ENCODE measurements around the gene POLN.

The POLN gene

DNA sequence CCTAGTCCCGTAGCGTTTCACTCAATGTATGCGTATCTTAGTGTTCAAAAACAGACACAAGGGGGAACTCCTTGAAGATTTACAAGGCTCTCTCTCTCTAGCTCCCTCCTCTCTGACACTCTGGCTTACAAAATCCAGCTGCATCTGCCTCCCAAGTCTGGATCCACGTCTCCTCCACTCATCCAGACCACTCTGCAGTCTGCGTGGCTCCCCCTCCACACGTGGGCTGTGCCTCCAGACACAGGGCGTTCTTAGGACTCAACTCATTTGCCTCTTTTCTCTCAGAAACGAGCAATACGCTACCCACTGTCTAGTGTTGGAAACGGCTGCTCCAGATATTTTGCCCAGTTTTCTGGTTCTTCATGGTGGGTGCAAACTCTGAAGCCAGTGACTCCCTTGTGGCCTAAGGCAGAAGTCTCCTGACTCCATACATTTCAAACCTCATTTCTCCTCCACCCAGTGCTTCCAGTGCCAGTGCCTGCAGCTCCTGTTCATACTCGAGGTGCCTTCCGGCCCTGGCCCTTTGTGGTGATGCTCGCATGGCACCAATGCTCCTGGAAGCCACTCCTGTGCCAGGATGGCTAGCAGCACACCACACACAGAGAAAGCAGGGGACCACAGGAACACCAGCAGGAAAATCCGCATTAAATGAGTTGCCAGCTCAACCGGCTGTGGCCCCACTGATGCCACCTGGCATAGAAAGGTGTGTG lies 158.7 kb downstream of the POLN start:
- DNase-seq (ENCODE audit: low read depth, low spot score) = no peak

DNA sequence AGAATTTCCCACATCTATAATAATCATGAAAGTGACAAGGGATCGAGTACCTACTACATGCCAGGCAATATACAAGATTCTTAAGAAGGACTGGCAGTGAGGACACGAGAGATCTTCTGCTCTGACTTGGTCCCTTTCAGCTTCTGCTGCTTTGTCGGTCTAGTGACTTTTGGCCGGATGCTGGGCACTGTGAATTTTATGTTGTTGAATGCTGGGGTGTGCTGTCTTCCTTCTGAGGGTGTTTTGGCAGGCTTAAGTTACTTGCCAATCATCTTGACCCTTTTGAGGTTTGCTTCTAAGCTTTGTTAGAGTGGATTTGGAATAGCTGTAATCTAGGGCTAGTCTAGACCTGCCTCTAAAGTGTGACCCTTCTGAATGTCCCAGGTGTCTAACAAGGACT lies 159.3 kb downstream of the POLN start:
- DNase-seq (ENCODE audit: low read depth, low spot score) = no peak

DNA sequence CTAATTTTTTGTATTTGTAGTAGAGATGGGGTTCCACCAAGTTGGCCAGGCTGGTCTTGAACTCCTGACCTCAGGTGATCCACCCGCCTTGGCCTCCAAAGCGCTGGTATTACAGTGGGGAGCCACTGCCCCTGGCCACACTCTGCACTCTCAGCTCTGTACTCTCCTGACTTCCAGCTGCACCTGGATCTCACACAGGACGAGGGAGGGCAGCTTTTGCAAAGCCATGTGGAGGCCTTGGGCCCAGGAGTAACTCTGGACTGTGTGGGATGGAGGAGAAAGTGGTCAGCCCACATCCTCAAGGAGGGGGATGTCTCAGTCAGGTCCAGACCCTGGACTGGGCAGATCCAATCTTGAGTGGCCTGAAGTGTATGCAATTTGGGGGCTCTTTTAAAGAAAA lies 159.8 kb downstream of the POLN start:
- no peak for DNase-seq (ENCODE audit: low read depth, low spot score)

DNA sequence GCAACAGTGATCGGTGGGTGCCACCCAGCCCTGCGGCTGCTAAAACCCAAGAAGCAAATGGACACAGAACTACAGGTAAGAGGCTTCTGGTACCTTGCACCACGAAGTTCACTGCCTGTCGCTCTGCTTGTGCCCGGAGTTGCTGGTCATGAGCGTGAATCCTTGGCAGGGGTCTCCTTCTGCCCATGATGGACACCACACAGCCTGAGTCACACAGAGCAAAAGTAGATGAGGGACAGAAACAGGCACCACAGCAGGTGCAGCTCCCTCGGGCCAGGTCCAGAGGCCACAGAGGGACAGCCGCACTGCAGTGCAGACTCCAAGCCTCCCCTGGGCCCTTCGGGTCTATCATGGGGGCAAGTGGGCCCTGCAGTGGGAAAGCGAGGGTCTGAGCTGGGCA lies 160.4 kb downstream of the POLN start:
- no peak for DNase-seq (ENCODE audit: low read depth, low spot score)

DNA sequence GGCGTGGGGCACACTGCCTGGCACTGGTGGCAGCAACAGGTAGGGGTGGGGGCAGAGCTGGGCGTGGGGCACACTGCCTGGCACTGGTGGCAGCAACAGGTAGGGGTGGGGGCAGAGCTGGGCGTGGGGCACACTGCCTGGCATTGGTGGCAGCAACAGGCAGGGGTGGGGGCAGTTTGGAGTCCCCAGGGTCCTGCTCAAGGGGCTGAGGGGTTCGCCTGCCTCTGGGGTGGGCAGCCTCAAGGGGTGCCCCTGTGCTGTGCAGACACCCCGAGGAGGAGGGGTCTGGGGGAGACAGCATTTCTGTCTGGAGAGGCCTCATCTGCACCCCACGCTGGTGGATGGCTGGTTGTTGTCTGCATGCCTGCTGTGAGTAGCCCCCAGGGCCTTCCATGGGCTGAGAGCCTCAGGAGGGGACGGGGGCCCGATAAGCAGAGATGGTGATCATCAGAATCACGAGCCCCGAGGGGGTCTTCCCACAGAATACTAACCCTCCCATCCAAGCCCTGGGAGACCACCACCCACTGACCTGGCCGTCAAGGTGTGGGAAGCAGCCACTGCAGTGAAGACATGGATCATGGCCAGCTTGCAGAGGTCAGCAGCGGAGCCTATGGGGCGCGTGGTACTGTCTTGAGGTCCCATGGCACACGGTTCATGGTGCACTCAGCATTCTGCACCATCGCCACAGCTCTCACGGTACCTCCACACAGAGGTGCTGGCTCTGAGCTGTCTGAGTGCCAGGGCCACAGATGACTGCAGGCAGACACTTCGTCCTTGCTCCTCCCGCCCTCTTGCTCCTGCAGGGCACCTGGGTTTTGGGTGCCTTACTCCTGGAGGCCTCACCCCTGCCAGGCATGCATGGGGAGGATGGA lies 161.3 kb downstream of the POLN start:
- no peak for DNase-seq (ENCODE audit: low read depth, low spot score)

DNA sequence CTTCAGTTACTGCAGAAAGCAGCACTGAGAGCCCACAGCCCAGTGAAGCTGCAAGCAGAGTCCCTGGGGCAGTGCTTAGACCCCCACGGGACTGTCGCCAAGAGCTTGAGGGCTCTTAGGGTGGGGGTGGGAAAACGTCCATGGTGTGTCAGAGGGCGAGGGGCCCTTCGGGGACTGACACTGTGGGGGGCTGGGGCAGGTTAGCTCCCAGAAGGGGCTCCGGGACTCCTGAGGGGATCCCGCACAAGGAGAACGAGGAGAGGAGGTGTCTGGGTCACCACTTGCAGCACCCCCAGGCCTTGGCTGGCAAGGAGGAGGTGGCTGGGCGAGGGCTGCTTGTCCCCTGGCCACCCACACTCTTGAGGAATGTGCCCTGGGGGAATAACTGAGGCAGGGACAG lies 162.0 kb downstream of the POLN start:
- no peak for DNase-seq (ENCODE audit: low read depth, low spot score)

DNA sequence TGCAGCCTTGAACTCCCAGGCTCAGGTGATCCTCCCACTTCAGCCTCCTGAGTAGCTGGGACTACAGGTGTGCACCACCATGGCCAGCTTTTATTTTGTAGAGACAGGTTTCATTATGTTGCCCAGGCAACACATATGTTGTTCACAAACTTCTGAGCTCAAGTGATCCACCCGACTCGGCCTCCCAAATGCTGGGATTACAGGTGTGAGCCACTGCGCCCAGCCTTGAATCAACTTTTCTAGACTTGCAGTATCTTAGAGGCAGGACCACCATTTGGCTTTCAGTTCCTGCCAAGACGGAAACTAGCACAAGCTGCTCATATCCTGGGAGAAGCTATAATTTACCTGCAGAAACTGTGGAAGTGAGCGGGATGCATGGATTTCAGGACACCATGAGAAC lies 162.9 kb downstream of the POLN start:
- no peak for DNase-seq (ENCODE audit: low read depth, low spot score)

DNA sequence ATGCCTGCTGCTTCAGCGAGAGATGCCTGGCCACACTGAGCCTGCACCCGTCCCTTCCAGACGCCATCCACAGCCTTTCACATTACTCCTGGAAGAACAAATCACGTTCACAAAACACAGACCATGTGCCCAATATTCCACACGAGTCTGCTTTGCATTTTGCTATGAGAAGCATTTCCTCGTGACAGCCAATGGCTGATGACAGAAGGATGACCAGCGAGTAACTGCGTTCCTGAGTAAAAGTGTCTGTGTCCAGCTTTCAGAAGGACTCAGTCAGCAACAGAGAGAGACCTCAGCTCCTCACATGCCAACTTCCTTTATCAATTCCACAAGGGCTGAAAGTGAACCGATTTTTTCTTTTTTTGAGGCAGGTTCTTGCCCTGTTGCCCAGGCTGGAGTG lies 163.3 kb downstream of the POLN start:
- no peak for DNase-seq (ENCODE audit: low read depth, low spot score)

DNA sequence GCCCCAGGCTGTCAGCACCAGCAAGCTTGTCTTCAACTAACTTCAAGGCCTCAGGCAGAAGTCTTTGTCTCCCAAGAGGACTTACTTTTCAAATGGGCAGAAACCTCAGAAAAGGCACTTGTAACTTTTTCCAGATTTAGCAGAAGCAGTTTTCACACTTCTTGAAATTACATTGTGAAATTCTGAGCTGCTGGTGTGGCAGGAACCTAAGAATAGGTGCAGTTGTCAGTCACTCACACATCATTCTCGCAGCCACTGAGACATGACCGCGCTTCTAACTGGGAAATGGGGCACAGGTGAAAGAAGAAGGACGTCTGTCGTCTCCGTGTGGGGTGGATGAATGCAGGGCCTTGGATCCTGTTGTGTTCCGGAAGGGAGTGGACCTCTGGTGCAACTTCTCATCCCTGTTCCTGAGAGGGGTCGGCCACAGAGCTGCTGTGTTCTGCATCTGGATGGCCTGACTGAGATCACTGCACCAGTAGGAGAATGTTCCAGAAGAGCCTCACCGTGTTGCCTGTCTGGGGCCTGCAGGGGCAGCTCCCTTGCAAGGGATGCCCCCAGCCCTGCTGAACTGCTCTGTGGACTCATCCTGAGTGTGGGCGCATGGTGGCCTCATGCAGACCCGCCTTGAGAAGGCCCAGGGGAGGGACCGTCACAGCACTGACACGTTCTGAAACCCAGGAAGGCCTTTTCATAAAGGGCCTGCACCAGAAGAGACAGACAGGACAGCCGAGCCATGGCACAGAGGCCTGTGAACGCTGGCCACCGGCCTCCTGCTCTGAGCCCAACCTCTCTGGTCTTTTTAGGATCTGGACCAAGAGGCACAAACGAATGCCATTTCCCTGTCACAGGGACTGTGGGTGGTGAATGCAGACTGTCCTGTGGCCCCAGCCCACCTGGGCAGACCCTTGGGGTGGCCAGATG lies 164.1 kb downstream of the POLN start:
- no peak for DNase-seq (ENCODE audit: low read depth, low spot score)

DNA sequence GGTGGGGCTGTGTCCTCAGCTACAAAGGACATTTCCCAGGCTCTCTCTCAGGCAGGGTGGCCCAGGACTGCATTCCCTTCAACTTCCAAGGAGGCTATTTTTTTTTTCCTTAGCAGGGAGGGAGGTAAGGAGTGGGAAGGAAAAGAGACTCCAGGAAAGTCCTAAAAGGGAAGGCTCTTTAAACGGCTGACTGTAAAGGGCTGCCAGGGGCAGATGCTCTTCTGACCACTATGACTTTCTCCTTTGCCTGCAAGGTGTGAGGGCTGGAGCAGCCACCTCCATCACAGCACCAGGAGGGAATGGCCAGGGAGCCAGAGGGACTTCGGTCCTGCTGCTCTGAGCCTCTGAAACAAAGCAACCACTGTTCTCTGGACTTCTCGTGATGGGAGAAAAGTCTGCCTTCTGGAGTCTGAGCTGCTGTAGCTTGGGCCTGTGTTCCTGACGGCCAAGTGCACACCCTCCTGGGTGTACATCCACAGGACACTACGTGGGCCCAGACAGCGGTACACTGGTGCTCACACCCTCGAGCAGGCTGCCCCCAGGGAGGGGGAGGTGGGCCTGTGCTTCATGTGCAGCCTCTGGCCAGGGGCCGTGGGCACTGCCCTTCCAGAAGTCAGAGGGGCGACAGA lies 164.9 kb downstream of the POLN start:
- no peak for DNase-seq (ENCODE audit: low read depth, low spot score)

DNA sequence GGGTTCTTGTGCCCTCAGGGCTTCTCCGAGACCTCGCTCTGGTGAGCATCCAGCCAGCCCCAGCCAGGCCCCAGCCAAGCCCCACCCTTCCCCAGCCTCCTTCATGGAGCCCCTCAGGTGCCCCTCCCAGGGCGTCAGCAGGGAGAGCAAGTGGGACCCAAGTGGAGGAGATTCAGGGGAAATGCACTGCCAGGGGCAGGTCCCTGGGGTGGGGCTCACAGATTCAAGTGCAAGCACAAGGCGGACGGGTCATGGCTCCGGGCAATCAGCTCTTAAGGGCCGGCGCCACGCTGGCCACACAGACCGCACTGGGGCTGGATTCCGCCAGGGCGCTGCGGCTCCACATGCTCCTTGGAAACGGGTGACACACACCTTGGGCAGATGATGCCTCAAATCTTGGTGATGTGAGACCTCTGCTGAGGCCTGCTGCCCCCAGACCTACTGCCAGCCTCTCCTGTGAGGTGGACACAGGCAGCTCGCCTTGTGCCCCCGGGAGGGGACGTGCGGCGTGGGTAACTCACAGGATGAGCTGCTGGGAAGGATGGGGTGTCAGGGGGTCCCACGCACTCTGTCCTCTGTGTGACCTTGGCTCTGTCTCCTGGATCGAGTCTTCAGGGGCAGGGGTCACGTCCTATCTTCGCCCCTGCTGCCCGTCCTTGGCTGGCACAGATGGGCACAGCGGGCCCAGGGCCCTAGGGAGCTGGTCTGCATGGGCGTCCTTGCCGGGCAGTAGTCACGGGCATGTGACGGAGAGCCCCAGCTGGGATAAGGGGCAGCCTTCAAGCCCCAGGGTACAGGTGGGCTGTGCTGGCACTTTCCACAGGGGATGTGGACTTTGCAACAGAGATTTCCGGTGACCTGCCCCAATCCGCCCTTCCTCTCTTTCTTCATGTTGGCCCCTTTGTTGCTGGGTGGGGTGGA lies 165.7 kb downstream of the POLN start:
- DNase-seq (ENCODE audit: low read depth, low spot score) = no peak

DNA sequence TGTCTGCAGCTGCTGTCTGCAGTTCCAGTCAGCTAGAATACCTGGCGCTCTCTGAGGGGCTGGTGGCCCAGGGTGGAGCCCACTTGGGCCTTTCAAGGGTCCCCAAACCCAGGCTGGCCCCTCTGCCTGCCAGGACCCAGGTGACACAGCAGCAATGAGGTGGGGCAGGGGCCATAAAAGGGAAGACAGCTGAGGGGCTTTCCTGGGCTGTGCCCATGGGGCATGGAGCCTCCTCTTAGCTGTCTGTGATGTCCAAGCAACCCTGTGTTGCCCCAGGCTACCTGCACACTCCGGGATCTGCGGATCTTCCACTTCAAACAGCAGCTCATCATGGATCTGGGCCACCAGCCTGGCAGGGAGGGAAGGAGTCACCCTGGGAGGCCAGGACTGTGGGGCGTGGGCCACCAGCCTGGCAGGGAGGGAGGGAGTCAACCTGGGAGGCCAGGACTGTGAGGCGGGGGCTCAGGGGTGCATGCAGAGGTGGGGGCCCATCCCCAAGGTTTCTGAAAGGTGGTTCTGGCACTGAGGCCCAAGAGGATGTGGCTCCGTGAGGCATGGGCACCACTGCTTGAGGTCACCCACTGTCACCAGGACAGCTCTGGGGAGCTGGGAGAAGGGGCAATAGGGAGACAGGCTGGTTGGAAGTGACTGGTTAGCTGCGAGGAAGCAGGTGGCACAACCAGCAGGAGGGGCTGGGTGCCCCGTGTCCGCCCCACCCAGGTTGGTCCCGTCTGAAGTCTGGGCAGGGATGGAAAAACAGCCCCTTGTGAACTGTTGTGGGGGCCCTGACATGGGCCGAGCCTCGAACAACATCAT lies 166.5 kb downstream of the POLN start:
- no peak for DNase-seq (ENCODE audit: low read depth, low spot score)

DNA sequence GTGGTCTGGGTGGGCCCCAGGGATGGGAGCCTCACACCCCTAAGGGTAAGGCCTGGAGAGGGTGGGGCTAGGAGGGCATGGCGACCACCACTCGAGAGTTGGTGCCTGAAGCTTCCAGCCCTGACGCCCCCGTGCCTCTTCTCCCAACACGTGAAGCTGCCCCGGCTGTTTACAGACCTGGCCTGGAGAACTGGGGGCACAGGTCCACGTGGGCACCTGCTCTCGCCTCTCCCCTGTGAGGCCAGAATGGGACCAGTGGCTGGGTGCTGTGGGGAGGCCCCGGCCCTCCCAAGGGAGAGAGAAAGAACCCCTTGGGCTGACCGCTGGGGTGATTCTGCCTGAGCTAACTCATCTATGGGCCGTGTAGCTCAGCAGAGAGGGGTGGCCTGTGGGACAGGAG lies 167.3 kb downstream of the POLN start:
- DNase-seq (ENCODE audit: low read depth, low spot score) = no peak

DNA sequence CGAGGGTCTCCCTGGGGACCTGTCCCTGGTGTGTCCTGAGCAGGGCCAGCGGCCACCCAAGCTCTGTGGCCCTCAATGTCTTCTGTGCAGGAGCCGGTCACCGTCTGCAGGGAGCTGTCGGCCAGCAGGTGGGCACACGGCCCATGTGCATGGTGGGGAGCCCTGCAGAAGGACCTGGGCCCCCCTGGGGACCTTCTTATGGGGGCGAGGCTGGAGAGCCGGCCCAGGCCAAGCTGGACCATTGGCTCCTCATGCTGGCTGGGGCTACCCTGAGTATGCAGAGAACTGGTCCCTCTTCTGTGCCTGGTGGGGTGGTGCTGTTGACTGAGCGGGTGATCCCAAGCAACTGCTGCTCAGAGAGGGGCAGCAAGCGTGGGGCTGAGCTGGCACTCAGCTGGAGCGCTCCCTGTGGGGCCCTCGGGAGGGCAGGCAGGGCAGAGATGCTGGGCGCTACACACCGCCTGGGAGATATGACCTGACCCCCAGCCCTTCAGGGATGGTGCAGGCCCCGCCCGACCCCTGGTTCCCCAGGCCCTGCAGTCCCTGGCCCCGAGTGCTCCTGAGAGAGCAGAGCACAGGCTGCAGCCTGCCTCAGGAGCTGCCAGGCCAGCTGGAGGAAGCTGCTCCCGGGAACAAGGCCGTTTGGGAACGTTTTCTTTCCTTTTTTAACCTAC lies 168.0 kb downstream of the POLN start:
- no peak for DNase-seq (ENCODE audit: low read depth, low spot score)

DNA sequence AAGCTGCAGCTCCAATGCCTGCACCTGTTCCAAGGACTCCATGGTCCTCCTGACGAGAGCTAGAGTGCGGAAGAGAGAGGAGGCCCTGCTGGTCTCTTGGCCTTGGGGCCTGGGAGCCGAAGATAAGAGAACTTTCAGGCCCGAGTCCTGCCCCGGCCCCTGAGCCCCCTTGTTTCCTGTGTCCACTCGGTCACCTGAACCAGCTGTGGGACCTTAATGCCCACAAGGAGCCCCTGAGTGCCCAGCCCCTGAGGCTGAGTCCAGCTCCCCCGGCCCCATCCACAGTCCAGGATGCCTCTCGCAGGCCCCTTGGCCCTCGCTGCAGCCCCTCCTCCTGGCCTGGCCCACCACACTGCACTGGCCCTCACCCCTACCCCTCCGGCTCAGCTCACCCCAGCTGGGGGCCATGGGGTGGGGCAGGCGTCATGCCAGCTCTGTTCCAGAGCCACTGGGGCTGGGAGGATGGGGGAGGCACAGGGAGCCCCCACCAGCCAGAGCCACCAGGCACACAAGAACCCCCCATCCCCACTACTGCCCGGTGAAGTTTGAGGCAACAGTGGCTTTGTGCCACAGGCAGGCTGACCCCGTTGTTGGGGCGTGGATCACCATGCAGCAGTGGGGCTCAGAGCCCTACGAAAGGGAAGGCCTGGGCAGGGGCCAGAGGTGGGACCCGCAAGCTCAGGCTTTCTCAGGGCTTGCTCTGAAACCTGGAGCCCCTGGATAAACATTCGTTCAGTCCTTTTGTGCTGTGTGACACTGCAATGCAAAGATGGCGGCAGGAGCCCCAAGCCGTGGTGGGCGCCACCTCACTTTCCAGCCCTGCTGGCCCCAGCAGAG lies 168.7 kb downstream of the POLN start:
- DNase-seq (ENCODE audit: low read depth, low spot score) = no peak

DNA sequence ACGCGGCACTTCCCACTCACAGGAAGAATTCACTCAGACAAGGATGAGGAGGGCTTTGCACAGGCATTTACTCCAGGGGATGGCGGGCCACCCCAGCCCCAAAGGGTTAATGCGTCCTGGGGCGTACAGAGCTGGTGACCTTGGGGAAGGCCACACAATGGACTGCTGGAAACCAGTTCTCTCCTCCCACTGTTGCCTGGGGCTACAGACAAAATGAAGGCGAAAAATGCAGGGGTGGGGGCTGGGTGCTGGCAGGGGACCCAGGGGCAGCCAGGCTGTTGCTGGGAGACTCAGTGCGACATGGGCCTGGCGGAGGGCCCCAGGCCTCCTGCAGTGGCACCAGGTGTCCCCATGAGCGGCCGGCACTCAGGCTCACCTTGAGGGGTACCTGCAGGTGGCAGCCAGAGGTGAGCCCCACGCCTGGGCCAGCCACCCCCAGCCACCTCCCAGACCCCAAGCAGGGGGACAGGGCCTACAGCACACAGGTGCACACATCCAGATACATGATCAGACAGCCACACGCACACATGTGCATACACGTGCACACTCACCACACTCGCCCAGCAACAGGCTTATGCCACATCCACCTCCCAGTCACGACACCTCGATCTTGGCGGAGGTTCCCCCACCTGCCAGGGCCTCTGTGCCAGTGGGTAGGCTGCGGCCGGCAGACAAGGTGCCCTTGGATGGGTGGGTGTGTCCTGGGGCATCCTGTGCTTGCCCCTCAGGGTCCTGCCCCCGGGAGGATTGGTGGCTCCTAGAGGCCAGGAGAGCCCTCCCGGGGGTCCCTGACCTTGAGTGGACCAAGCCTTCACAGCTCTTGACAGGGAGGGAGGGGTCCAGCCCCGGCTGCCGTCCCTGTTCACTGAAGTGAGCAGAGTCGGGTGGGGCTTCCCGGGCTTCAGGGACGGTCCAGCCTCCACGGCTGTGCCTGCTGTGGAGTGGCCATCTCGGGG lies 169.7 kb downstream of the POLN start:
- DNase-seq (ENCODE audit: low read depth, low spot score) = no peak

Measured in activated CD4-positive, CD25-positive, alpha-beta regulatory T cell treated with anti-CD3 and anti-CD28 coated beads, Interleukin-2, amount 50 U/mL, for 16 hours (primary cell).